ACC112 (cell line): ENCODE measurements around the gene METRN.

Experiments used
- H2AFZ ChIP-seq: fragments of 200-600 bp; sonication (generic); one replicate; pipeline ENCODE4 v1.6.0; 2017; ENCODE audit warnings: antibody characterized with exemption, low read length; ENCODE audit not compliant: unreplicated experiment
- H3K27ac ChIP-seq: fragments of 200-600 bp; sonication (generic); 2 replicates; pipeline ENCODE4 v1.5.1; 2014; ENCODE audit warnings: low read depth, mild to moderate bottlenecking, antibody characterized with exemption, low read length, moderate library complexity
- H3K27me3 ChIP-seq: fragments of 200-600 bp; sonication (generic); 2 replicates; pipeline ENCODE4 v1.6.1; 2014; ENCODE audit warnings: mild to moderate bottlenecking, antibody characterized with exemption, low read length, moderate library complexity, mixed read lengths; ENCODE audit not compliant: insufficient read depth
- H3K36me3 ChIP-seq: fragments of 200-600 bp; sonication (generic); 2 replicates; pipeline ENCODE4 v1.6.1; 2016; ENCODE audit warnings: mild to moderate bottlenecking, antibody characterized with exemption, low read length, moderate library complexity, mixed read lengths; ENCODE audit not compliant: insufficient read depth
- H3K4me1 ChIP-seq: fragments of 200-600 bp; sonication (generic); one replicate; pipeline ENCODE4 v1.6.1; 2016; ENCODE audit warnings: low read length, mixed read lengths; ENCODE audit not compliant: insufficient read depth, unreplicated experiment, control insufficient read depth
- H3K4me3 ChIP-seq: fragments of 200-600 bp; sonication (generic); 2 replicates; pipeline ENCODE4 v1.5.1; 2014; ENCODE audit warnings: mild to moderate bottlenecking, low read depth, low read length
- H3K79me2 ChIP-seq: fragments of 200-600 bp; sonication (generic); one replicate; pipeline ENCODE4 v1.6.0; 2016; ENCODE audit warnings: low read length; ENCODE audit not compliant: control insufficient read depth, unreplicated experiment, insufficient read depth

Gene METRN

GRCh38 chr16:727291-727977, 12.5 kb downstream of the METRN start:
- H3K27ac ChIP-seq = no peak overlapping the region
- peaks cover 4% of the 10 kb centered on the region for H3K4me1 ChIP-seq

GRCh38 chr16:728131-728889, 13.4 kb downstream of the METRN start:
- Histone ChIP-seq H3K27me3 (no peaks in the 10 kb centered on the region), H3K27ac (no peak overlapping the region), H3K36me3 (no peaks in the 10 kb centered on the region), H3K4me3 (peak overlapping the region; percentile 83), H3K4me1 (peaks cover 4% of the 10 kb centered on the region), H2AFZ (no peak overlapping the region), H3K79me2 (no peaks in the 10 kb centered on the region)

More at GRCh38 chr16:727291-727977, 12.5 kb downstream of the METRN start:
- H3K36me3 ChIP-seq = no peaks in the 10 kb centered on the region
- H2AFZ ChIP-seq = peak overlapping the region; percentile 22
- H3K27me3 ChIP-seq = no peaks in the 10 kb centered on the region
- peak overlapping the region; percentile 83 for H3K4me3 ChIP-seq
- no peaks in the 10 kb centered on the region for H3K79me2 ChIP-seq

DNA sequence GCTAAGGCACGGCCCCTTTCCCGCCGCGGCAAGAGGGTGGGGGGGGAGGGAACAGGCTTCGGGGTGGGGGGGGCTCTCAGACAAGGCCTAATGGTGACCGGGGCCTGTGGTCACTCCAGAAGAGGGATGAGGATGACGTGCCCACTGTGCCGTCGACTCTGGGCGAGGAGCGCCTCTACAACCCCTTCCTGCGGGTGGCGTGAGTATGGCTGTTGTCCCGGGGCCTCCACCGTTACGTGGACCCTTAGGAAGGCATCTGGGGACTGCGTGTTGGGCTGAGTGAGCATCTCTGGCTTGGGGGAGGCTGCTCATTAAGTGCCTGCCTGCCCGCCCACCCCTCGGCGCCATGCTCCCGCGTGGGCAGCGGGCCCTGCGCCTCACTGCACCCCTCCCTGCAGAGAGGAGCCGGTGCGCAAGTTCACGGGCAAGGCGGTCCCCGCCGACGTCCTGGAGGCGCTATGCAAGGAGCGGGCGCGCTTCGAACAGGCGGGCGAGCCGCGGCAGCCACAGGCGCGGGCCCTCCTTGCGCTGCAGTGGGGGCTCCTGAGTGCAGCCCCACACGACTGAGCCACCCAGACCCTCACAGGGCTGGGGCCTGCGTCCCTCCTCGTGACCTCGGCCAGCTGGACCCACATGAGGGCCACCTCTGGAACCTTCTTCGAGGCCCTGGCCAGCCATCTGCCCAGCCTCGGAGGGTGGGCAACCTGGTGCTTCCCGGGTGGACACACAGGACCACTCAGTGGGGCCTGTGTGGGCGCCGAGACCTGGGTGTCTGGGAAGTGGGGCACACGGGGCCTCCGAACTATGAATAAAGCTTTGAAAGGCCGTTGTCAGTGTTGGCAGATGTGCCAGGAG, 14.2 kb downstream of the METRN start:
- Histone ChIP-seq H2AFZ (no peak overlapping the region), H3K4me1 (peaks cover 4% of the 10 kb centered on the region), H3K36me3 (no peaks in the 10 kb centered on the region), H3K27ac (no peak overlapping the region), H3K79me2 (no peaks in the 10 kb centered on the region), H3K27me3 (no peaks in the 10 kb centered on the region), H3K4me3 (peak overlapping the region; percentile 83)

DNA sequence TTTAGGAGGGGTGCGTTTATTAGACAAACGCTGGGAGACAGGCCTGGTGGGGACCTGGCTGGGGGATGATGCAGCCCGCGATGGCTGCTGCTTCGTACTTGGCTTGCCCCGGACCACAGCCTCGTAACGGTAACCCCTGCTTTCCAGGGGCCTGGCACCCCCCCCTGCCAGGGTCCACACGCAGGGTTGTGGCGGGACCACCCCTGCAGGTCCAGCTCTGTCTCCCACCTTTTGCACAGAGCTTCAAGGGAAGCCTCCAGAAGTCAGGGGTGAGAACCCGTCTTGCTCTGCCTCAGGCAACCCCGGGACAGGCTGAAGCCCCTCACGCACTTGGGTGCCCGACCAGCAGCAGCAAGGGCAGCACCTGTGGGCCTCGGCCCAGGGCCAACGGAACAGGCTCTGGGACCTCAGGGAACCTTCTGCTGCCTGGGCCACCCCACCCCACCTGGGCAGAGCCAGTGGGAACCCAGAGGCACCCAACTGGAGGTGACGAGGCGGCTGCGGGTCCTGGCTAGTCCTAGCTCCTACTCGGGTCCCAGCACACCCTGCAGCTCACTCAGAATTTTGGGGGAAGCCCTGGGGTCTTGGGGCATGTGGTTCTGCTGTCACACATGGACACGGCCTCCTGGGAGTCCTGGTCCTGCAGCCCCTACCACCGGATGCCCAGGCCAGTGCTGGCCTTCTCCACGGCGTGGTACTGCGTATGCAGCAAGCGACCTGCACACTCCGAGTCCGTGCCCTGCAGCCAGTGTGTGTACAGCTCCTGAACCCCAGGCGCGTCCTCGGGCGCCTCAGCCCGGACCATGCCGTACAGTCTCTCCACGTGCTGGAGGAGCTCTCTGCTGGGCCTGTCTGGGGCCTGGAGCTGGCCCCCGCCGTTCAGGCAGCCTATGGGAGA, 15.1 kb downstream of the METRN start:
- H3K79me2 ChIP-seq = no peaks in the 10 kb centered on the region
- peaks cover 4% of the 10 kb centered on the region for H3K4me1 ChIP-seq
- no peaks in the 10 kb centered on the region for H3K27me3 ChIP-seq
- no peaks in the 10 kb centered on the region for H3K36me3 ChIP-seq
- H3K27ac ChIP-seq = no peak overlapping the region
- no peak overlapping the region for H2AFZ ChIP-seq
- no peak overlapping the region for H3K4me3 ChIP-seq

DNA sequence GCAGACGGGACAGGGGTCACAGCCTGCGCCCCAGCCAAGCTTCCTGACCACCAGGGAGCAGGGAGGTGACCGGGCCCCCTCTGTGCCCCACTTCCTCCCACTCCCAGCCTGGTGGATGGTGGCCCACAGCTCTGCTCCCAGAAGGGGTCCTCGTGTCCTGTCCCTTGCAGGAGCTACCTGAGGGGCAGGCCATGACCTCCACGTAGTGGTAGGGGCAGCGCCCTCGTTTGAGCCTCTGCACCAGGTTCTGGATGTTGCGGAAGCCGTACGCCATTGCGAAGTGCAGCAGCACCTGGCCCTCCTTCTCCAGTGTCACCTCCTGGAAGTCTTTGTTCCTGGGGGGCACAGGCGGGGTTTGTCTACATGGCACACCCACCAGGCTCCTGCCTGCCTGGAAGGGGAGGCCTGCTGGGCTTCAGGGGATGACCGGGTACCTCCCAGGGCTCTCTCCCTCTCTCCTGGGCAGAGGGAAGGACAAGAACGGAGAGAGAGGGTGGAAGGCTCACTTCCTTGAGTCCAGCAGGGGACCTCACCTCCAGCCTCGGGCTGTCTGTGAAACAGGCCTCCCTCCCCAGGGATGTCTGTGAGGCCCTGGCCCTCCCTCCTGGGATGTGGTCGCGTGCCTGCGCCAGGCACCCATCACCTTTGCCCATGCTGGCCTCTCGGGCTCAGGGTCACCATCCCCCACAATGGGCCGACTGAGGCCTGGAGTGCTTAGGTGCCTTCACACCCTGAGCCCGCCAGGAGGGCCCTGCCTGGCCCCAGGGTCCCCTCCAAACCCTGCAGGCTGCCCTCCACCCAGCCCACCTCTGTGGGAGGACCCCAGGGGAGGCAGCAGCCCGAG, 16.0 kb downstream of the METRN start:
- H3K4me1 ChIP-seq = peaks cover 4% of the 10 kb centered on the region
- no peaks in the 10 kb centered on the region for H3K36me3 ChIP-seq

GRCh38 chr16:732332-732731, 17.4 kb downstream of the METRN start:
- no peaks in the 10 kb centered on the region for H3K36me3 ChIP-seq
- no peaks in the 10 kb centered on the region for H3K27me3 ChIP-seq
- no peaks in the 10 kb centered on the region for H3K79me2 ChIP-seq
- H2AFZ ChIP-seq = no peak overlapping the region
- no peak overlapping the region for H3K27ac ChIP-seq
- H3K4me1 ChIP-seq = no peaks in the 10 kb centered on the region
- H3K4me3 ChIP-seq = no peak overlapping the region

More for the DNA sequence above, 16.0 kb downstream of the METRN start:
- Histone ChIP-seq H2AFZ (no peak overlapping the region), H3K27ac (no peak overlapping the region), H3K4me3 (no peak overlapping the region), H3K79me2 (no peaks in the 10 kb centered on the region), H3K27me3 (no peaks in the 10 kb centered on the region)

GRCh38 chr16:732936-733335, 18.0 kb downstream of the METRN start:
- no peaks in the 10 kb centered on the region for H3K36me3 ChIP-seq
- H3K27me3 ChIP-seq = no peaks in the 10 kb centered on the region
- no peak overlapping the region for H3K4me3 ChIP-seq
- no peaks in the 10 kb centered on the region for H3K79me2 ChIP-seq
- no peak overlapping the region for H3K27ac ChIP-seq
- no peaks in the 10 kb centered on the region for H3K4me1 ChIP-seq
- no peak overlapping the region for H2AFZ ChIP-seq

- H3K27ac ChIP-seq = no peak overlapping the region
- H2AFZ ChIP-seq = no peak overlapping the region
- no peaks in the 10 kb centered on the region for H3K36me3 ChIP-seq
- H3K27me3 ChIP-seq = no peaks in the 10 kb centered on the region
- H3K4me1 ChIP-seq = no peaks in the 10 kb centered on the region
- no peaks in the 10 kb centered on the region for H3K79me2 ChIP-seq
- H3K4me3 ChIP-seq = no peak overlapping the region
These were observed 18.7 kb downstream of the METRN start for GRCh38 chr16:733382-734207.
